NCI-H1694 (cell line): ENCODE data around the gene OAS3.
"Not testable (repeated sequence)": the region's sequence is repeated elsewhere in the genome, so short reads cannot be mapped to it uniquely, and the experiment has no call there.

Experiments
- DNase-seq: peaks from one replicate; lab custom pipeline; 2025; lab: John Stamatoyannopoulos, UW

Gene OAS3

GRCh38 chr12:112980491-112981158 is 42.4 kb downstream of the OAS3 start:
- DNase-seq = no peak

DNA sequence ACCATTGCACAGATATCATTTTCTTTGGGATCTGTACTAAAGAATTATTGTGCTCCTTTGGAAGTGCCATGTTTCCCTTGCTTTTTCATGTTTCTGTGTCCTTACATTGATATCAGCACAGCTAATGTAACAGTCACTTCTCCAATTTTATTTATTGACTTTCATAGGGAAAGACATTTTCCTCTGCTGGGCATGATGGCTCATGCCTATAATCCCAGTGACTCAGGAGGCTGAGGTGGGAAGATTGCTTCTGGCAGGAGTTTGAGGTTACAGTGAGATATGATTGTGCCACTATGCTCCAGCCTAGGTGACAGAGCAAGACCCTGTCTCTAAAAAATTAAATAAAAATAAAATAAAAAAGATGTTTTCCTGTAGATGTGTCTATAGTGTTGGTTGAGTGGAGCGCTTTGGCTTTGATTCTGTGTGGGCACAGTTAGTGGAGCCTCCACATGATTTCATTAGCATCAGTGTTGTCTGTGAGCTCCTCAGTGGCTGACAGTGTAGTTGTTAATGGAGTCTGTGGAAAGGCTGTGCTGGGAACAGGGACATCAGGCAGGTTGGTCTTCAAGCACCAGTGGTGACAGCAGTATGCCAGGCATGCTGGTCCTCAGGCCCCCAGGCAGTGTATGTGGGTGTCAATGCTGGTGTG is 47.5 kb downstream of the OAS3 start:
- no peak for DNase-seq

DNA sequence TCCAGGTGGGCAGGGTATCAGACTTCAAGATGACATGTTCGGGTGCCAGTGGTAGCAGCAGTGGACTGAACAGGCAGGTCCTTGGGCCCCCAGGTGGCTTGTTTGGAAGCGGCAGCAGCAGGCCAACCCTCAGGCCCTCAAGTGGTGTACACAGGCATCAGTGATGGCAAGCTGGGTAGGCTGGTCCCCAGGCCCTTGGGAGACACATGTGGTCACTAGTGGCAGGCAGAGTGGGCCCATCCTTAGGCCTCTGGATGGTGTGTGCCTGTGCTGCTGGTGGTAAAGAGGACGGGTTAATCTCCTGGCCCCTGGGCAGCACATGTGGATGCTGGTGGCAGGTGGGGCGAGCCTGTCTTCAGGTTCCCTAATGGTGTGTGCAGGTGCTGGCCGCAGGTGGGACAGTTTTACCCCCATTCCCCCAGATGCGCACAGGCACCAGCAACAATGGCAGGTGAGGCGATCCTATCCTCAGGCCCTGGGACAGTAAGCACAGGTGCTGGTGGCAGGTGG is 48.1 kb downstream of the OAS3 start:
- DNase-seq = no peak

DNA sequence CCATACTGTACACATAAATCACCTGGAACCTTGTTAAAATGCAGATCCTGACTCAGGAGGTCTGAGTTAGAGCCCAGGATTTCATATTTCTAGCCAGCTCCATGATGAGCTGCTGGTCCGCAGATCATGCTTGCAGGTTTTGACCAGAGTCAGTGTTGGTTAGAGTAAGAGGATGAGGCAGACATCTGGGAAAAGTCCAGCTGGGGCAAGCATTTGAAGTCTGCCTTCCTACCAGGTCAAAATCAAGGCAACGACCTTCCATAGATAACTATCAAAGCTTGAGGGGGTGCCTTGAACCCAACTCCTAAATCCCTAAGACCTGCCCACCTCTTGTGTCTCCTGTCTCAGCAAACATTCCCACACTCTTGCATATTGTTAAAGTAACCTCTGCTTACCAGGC is 49.3 kb downstream of the OAS3 start:
- no peak for DNase-seq

DNA sequence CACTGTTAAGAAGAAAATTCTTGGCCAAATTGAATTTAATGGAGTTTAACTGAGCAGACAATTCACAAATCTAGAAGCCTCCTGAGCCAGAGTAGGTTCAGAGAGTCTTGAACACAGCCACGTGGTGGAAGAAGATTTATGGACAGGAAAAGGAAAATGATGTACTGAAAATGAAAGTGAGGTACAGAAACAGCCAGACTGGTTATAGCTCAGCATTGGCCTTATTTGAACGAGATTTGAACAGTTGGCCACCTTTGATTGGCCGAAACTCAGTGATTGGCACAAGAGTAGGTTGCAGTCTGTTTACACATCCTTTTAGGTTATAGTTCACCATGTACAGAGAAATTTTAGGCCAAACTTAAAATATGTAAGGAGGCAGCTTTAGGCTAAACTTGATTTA is 50.0 kb downstream of the OAS3 start:
- DNase-seq = no peak

DNA sequence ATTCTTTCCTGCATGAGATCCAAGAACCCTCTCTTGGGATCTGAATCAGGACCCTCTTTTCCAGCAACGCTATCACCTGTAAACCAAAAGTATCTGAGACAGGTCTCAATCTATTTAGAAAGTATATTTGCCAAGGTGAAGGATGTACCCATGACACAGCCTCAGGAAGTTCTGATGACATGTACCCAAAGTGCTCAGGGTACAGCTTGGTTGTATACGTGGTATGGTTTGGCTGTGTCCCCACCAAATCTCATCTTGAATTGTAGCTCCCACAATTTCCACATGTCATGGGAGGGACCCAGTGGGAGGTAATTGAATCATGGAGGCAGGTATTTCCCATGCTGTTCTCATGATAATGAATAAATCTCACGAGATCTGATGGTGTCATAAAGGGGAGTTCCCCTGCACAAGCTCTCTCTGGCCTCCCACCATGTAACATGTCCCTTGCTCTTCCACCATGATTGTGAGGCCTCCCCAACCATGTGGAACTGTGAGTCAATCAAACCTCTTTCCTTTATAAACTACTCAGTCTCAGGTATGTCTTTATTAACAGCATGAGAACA is 50.6 kb downstream of the OAS3 start:
- DNase-seq = not testable (repeated sequence)

GRCh38 chr12:112989806-112990205 is 51.5 kb downstream of the OAS3 start:
- DNase-seq = no peak

GRCh38 chr12:112992541-112993398 is 54.5 kb downstream of the OAS3 start:
- DNase-seq = peak; percentile 67

GRCh38 chr12:112995008-112995407 is 56.7 kb downstream of the OAS3 start:
- no peak for DNase-seq

DNA sequence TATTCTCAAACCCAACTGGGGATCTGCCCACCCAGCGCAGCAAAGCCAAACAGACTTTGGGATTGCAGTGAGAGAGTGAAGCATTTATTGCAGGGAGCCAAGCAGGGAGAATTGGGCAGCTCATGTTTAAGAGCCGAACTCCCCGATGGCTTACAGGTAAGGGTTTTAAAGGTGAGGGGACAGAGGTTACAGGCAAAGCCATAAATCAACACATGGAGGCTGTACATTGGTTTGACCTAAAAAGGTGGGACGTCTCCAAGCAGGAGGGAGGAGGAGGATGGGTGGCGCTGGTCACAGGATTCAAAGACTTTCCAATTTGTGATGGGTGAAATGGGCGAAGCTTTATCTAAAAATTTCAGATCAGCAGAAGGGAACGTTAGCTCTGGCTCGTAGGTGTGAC is 58.2 kb downstream of the OAS3 start:
- DNase-seq = no peak

DNA sequence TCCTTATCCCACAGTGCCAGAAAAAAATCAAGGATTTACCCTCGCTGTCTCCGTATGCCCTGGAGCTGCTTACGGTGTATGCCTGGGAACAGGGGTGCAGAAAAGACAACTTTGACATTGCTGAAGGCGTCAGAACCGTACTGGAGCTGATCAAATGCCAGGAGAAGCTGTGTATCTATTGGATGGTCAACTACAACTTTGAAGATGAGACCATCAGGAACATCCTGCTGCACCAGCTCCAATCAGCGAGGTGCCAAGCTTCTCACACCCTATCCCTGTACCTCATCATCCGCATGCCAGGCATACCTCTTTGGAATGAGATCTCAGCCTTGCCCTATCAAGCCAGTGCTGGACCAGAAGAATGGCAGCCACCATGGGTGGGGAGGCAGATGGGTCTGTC is 59.2 kb downstream of the OAS3 start:
- DNase-seq = no peak

- no peak for DNase-seq
Measured at GRCh38 chr12:112998987-112999767, 60.9 kb downstream of the OAS3 start.

GRCh38 chr12:113000433-113000832 is 62.2 kb downstream of the OAS3 start:
- DNase-seq = no peak

- no peak for DNase-seq
Measured at GRCh38 chr12:113002155-113002554, 63.9 kb downstream of the OAS3 start.

DNA sequence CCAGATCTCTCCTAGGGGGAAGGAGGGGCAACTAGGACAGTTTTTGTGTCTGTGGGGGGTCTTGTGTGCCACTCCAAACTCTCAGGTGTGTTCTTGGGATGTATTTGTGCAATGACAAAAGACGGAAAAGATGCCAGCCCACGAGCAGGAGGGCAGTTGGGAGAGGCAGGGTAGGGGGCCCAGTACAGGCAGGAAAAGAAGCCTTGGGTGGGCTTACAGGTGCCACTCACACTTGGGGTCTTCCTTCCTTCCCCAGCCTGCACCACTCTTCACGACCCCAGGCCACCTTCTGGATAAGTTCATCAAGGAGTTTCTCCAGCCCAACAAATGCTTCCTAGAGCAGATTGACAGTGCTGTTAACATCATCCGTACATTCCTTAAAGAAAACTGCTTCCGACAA is 64.4 kb downstream of the OAS3 start:
- DNase-seq = no peak

- no peak for DNase-seq
Measured at GRCh38 chr12:113003636-113004035, 65.4 kb downstream of the OAS3 start.

DNA sequence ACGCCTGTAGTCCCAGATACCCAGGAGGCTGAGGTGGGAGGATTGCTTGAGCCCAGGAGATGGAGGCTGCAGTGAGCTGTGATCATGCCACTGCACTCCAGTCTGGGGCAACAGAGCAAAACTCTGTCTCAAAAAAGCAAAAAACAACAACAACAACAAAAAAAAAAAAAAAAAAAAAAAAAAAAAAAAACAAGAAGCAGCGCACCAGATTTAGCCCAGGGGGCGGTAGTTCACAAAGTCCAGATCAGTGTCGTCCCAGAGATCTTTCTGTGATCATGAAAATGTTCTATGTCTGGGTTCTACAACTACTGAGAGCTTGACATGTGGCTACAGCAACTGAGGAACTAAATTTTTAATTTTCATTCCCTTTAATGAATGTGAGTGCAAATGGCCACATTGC is 67.5 kb downstream of the OAS3 start:
- no peak for DNase-seq

GRCh38 chr12:113006206-113006605 is 67.9 kb downstream of the OAS3 start:
- DNase-seq = no peak

DNA sequence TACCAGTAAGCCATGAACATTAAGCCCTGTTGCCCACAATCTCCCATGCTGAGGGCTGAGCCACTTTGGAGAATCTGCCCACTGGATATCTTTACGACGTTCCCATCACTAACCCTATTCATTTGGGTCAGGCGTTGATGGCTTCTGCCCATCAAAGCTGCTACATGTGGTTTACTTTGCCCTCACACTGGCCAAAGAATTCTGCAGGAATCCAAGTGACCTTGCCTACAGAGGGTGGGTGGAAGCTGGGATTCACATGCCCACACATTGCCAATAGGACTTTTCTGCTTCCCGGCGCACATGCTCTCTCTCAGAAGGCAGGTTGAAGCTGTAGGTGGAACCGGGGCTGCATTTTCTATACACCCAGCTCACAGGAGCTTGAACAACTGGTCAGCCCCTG is 68.4 kb downstream of the OAS3 start:
- no peak for DNase-seq

DNA sequence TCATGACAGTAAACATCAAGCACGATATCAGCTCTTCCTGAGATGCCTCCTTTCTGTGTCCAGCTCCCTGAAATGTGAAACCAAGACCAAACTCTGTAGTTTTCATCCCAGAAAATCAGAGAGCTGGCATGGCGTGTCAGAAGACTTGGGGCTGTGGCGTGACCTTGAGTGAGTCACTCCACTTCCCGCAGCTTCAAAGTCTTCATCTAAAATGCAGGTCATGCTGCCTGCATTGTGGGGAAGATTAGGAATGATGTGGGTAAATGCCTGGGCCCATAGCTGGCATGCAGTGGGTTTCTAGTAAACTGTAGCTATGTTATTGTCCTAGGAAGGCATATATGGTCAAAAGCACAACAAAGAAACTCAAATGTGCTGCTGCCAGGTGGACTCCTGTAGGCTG is 68.9 kb downstream of the OAS3 start:
- no peak for DNase-seq

DNA sequence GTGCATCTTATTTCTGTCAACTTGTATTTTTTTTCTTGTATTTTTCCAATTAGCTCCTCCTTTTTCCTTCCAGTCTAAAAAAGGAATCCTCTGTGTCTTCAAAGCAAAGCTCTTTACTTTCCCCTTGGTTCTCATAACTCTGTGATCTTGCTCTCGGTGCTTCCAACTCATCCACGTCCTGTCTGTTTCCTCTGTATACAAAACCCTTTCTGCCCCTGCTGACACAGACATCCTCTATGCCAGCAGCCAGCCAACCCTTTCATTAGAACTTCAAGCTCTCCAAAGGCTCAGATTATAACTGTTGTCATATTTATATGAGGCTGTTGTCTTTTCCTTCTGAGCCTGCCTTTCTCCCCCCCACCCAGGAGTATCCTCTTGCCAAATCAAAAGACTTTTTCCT is 72.4 kb downstream of the OAS3 start:
- no peak for DNase-seq

GRCh38 chr12:113014565-113014964 is 76.3 kb downstream of the OAS3 start:
- no peak for DNase-seq
